Fibroblast of the aortic adventitia (primary cell): ENCODE results near the gene PLPP1. TPM values are rescaled to one million over a fixed set of nuclear protein-coding genes. Genes with fewer than 3 reads are reported as not detected.

ENCODE experiments used
- DNase-seq: peaks from one replicate; pipeline ENCODE4 v3.0.0-alpha.2; 2010; ENCODE audit warnings: low read depth
- H3K4me3 ChIP-seq: 2 replicates; pipeline ENCODE4 v1.5.1; 2011; ENCODE audit warnings: low read depth, mild to moderate bottlenecking, control low read depth, low read length, moderate library complexity
- total RNA-seq: library from RNA; depleted of rRNA; stranded (reverse); fragments of >200 nt; gene quantifications from 2 replicates; pipeline ENCODE4 v1.2.3, GENCODE V29; 2012; ENCODE audit warnings: low replicate concordance
- TF ChIP-seq, protein P1 (sequence below): IDR thresholded peaks from 2 replicates; pipeline ENCODE4 v1.5.1; 2011; ENCODE audit warnings: mild to moderate bottlenecking, low read length, control low read depth, inconsistent platforms; ENCODE audit not compliant: insufficient read depth

The PLPP1 gene
- total RNA-seq, 1 donor, result 71.8 TPM

DNA sequence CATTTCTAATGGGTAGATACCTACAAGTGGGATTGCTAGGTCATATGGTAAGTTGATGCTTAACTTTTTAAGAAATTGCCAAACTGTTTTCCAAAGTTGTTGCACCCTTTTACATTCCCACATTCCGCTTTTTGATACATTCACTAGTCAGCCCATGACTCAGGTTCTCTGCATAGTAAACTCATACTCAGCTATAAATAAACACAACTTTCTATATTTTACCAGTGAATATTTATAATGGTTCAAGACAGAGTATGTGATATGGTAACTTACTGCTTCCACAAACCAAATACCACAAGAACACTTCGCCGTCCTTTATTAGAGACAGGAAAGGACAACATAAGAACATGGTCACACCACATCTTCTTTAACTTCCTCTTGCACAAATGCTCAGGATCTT lies 54.0 kb downstream of the PLPP1 start:
- no peak overlapping the region for H3K4me3 ChIP-seq
- TF ChIP-seq, protein P1, sequence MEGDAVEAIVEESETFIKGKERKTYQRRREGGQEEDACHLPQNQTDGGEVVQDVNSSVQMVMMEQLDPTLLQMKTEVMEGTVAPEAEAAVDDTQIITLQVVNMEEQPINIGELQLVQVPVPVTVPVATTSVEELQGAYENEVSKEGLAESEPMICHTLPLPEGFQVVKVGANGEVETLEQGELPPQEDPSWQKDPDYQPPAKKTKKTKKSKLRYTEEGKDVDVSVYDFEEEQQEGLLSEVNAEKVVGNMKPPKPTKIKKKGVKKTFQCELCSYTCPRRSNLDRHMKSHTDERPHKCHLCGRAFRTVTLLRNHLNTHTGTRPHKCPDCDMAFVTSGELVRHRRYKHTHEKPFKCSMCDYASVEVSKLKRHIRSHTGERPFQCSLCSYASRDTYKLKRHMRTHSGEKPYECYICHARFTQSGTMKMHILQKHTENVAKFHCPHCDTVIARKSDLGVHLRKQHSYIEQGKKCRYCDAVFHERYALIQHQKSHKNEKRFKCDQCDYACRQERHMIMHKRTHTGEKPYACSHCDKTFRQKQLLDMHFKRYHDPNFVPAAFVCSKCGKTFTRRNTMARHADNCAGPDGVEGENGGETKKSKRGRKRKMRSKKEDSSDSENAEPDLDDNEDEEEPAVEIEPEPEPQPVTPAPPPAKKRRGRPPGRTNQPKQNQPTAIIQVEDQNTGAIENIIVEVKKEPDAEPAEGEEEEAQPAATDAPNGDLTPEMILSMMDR, result no peak
- peak; percentile 52 for DNase-seq

DNA sequence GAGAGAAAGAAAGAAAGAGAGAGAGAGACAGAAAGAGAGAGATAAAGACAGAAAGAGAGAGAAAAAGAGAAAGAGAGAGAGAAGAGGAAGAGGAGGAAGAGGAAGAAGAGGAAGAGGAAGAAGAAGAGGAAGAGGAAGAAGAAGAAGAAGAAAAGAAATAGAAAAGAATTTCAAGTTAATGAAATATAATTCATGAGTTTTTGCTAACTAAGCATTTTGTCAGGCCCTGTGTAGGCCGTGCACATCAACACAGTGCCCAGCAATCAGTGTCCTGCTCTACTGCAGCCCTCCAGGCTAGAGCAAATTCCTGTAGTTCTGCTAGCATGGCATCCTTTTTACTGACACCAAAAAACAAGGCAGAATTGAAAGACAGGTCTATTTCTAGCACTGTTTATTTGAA lies 62.1 kb downstream of the PLPP1 start:
- no peak overlapping the region for H3K4me3 ChIP-seq
- DNase-seq, result no peak
- TF ChIP-seq, protein P1, result no peak

DNA sequence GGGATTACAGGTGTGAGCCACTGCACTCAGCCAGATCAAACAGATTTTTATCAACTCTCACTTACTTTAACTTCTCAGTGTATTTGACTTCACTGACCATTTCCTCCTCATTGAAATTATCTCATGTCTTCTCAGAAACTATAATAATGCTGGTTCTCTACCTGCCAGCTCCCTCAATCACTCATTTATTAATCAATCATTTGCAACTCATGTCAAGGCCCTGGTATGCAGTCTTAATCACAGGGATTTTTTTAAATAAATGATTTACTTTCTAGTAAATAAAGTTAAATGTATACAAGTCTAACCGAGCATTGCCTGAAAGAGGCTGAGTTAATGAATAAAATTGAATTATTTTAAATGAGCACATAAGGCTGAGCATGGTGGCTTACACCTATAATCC lies 63.3 kb downstream of the PLPP1 start:
- TF ChIP-seq, protein P1, result no peak
- DNase-seq, result no peak
- H3K4me3 ChIP-seq, result no peak overlapping the region

DNA sequence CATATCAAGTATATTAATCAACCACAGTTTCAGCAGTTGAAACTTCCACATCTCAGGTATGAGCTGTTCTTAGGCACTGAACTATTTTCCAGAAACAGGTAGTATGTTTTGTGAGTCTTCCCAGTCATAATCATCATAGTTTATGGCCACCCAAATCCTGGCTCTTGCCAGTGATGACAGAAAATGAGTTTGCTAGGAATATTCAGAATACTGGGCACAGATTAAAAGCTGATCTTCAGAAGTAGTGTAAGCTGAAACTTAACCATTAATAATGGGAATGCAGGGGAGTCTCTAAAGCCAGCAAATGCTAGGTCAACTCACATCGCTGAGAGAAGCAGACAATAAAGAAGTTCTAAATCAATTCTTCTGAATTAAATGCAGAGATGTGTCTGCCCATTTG lies 64.5 kb downstream of the PLPP1 start:
- no peak for DNase-seq
- H3K4me3 ChIP-seq, result no peak overlapping the region
- TF ChIP-seq, protein P1, result no peak

DNA sequence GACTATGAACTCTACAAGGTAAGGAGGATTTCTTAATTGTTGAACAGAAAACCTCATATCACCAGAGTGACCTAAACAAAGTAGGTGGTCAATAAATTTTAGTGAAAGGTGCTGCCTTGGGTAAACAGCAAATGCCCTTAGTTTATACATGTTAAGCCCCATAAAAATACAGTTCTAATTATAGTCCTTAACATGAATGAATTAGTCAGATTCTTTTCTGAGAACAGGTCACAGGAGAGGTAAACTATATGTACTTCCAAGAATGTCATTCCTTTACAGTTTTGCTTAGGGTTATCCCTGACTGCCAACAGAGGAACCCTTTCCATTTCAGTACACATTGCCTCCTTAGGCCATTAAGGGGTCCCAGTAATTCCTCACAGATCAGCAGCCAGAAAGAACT lies 64.9 kb downstream of the PLPP1 start:
- no peak overlapping the region for H3K4me3 ChIP-seq
- no peak for DNase-seq
- TF ChIP-seq, protein P1, result no peak

DNA sequence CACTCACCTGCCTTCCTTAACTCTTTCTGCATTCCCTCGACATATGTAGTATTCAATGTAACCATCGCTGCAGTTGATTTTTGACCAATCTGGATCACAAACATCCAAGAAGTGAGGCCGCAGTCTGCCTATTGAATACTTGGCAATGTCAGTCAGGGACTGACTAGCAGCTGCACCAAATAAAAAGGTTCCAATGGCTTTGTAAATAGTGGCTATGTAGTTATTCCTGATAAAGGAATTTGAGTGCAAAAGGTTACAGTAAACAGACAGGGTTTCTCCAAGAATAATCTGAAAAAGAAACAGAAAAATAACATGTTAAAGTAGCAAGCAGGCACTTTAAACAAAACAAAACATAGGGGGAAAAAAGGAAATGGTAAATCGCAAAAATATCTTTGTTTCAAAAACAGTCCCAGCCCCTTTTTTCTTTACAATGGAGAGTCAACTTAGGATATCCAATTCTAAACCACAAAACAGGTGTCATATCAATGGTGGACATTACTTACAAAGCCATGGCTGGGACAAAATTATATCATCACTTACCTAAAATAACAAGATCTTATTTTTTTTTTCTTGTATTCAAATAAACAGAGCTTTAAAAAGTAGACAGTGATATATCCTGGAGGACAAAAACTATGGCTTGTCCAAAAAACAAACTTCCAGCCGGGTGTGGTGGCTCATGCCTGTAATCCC lies 66.8 kb downstream of the PLPP1 start:
- TF ChIP-seq, protein P1, result no peak
- DNase-seq, result no peak
- no peak overlapping the region for H3K4me3 ChIP-seq

DNA sequence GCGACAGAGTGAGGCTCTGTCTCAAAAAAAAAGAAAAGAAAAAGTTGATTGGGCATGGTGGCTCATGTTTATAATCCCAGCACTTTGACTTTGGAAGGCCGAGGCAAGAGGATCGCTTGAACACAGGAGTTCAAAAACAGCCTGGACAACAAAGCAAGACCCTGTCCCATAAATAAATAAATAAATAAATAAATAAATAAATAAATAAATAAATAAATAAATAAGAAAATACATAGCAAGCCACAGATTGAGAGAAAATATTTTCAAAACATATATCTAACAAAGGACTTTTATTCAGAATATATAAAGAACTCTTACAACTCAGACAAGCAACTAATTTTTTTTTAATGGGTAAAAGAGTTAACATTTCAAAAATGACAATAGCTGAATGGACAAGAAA lies 71.2 kb downstream of the PLPP1 start:
- TF ChIP-seq, protein P1, result no peak
- no peak overlapping the region for H3K4me3 ChIP-seq
- DNase-seq, result no peak
